Caco-2 (cell line): Measurements from ENCODE around the gene SLC22A17. TPM values are rescaled to one million over a fixed set of nuclear protein-coding genes. Genes with fewer than 3 reads are reported as not detected.
A peak's percentile ranks its signal among the peaks of the same experiment; 100 is the strongest.

Source experiments
- BruUV-seq: library from RNA; stranded (reverse); fragments of 400-500 nt; replicated peaks from 2 replicates; lab custom pipeline; 2021; lab: Mats Ljungman, UMichigan
- CTCF ChIA-PET: fragments of 300-600 bp; sonication (Branson Sonifier 250); formaldehyde crosslinking; loops from one replicate; lab custom pipeline; 2022; ENCODE audit warnings: antibody characterized with exemption; lab: Charles Lee
- POLR2A ChIA-PET: fragments of 300-600 bp; sonication (Branson Sonifier 250); formaldehyde crosslinking; loops from one replicate; lab custom pipeline; 2022; ENCODE audit warnings: antibody characterized with exemption; lab: Charles Lee
- DNase-seq, 2 experiments: peaks; one replicate each; pipeline versions ENCODE4 v3.0.0 to v3.0.0-alpha.2; 2020 to 2022
- H3K27me3 ChIP-seq: replicated peaks from 2 replicates; pipeline ENCODE4 v1.6.0; 2011; ENCODE audit warnings: low read length; ENCODE audit not compliant: control insufficient read depth, insufficient read depth
- H3K36me3 ChIP-seq: 2 replicates; pipeline ENCODE4 v1.5.1; 2011; ENCODE audit warnings: low read length; ENCODE audit not compliant: control insufficient read depth, insufficient read depth
- H3K4me1 ChIP-seq: fragments of 250-450 bp; sonication (Bioruptor Pico); 2 replicates; pipeline ENCODE4 v1.5.1; 2020; ENCODE audit warnings: mild to moderate bottlenecking
- H3K4me3 ChIP-seq: 2 replicates; pipeline ENCODE4 v1.5.1; 2011; ENCODE audit warnings: low read depth, mild to moderate bottlenecking, control low read depth, low read length
- H3K9me3 ChIP-seq: fragments of 250-450 bp; sonication (Bioruptor Pico); 2 replicates; pipeline ENCODE4 v1.5.1; 2020; ENCODE audit warnings: mild to moderate bottlenecking, moderate library complexity
- H3K27ac Mint-ChIP-seq: one replicate; pipeline ENCODE4 v1.8.0; 2022; ENCODE audit warnings: mixed read lengths; ENCODE audit not compliant: unreplicated experiment
- H3K27me3 Mint-ChIP-seq: one replicate; pipeline ENCODE4 v1.8.0; 2022; ENCODE audit warnings: mixed read lengths; ENCODE audit not compliant: insufficient read depth, unreplicated experiment
- H3K36me3 Mint-ChIP-seq: one replicate; pipeline ENCODE4 v1.8.0; 2022; ENCODE audit warnings: mild to moderate bottlenecking, mixed read lengths; ENCODE audit not compliant: insufficient read depth, unreplicated experiment
- H3K4me1 Mint-ChIP-seq: one replicate; pipeline ENCODE4 v1.8.0; 2022; ENCODE audit warnings: low read depth, mixed read lengths; ENCODE audit not compliant: unreplicated experiment
- H3K4me3 Mint-ChIP-seq: one replicate; pipeline ENCODE4 v1.8.0; 2022; ENCODE audit warnings: mild to moderate bottlenecking, moderate library complexity, mixed read lengths; ENCODE audit not compliant: unreplicated experiment
- H3K9me3 Mint-ChIP-seq: one replicate; pipeline ENCODE4 v1.8.0; 2022; ENCODE audit warnings: mixed read lengths; ENCODE audit not compliant: unreplicated experiment
- intact Hi-C: fragments of 100-400 bp; cut with micrococcal nuclease; formaldehyde crosslinking; loops from one replicate; pipeline ENCODE4 v1.10.0; 2022; ENCODE audit not compliant: unreplicated experiment
- total RNA-seq: library from RNA; stranded (reverse); gene quantifications from 2 replicates; pipeline ENCODE4 v1.2.3, GENCODE V29; 2022
- TF ChIP-seq, protein P1 (sequence below), 2 experiments: fragments of 200-600 bp in 1 of 2; IDR thresholded peaks; 1 replicate in 1 of 2; 2 replicates in 1 of 2; pipeline versions ENCODE4 v1.5.1 to v1.8.0; 2011 to 2022; ENCODE audit warnings: antibody characterized with exemption in 1 of 2, control low read depth in 1 of 2, inconsistent platforms in 1 of 2, low read depth in 1 of 2, low read length in 1 of 2, mild to moderate bottlenecking in 1 of 2, moderate library complexity in 1 of 2; ENCODE audit not compliant: insufficient read depth in 1 of 2, severe bottlenecking in 1 of 2, unreplicated experiment in 1 of 2

The SLC22A17 gene
- total RNA-seq, 1 experiment from 2014 or later, result 3.1 TPM

DNA sequence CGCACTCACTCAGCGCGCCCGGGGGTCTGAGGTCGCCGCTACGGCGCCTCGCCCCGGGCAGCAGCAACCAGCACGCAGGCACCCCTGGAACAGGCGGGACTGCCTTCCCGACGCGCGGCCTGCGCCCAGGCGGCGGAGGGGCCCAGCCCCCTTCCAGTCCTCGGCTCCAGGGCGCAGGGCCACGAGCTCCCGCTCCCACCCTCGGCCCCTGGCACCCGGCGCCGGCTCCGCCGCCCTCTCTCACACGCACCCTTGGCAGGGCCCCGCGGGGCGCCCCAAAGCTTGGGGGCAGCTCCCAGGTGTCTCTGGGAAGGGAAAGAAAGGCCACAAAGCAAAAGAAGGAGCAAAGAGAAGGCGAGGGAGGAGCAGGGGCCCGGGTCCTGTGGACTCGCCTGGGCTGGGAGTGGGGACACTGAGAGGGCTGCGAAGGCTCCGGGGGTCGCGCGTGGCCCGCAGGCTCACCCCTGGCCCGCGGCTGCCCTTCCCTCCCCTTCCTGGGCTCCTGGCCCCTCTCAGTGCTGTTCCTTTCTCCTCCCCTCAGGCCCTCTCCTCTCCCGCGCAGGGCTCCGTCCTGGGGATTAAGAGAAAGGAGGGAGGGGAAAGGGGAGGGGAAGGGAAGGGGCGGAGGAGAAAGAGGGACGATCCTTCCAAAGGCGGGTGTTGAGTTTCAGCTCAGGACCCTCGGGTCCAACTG lies 13.2 kb upstream of the SLC22A17 start:
- H3K27ac Mint-ChIP-seq, result no peak overlapping the region
- CTCF ChIA-PET, result no interaction called here

DNA sequence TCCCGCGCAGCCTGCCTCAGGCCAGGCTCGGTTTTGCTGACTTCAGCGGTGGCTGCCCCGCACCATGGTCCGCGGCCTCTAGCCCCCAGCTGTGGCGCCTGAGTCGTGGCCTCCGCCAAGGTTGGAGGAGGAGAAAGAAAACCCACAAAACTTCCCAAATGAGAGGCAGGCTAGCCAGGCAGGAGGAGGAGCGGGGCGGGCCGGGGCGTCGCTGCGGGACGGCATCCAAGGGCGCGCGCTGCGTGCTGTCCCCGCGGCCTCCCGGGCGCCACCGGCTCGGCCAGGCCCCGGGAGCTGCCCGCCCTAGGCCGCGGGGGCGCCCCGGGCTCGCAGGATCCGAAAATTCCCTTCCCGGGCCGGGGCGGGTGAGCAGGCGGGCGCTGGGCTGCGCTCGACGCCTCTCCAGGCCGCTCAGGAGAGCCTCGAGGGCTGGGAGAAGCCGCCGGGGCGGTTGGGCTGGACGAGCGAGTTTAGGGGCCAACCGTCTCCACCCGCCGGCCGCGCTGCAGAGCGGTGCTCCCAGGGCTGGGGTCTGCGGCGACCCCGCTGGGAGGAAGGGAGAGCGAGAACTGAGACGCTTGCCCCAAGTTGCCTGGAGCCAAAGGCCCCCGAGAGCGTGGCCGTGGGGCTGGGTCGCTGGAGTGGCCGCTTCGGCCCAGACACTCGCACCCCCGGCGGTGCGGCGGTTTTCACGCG lies 12.5 kb upstream of the SLC22A17 start, which contains the start of gene EFS:
TSS of gene EFS (minus strand) at position 137 of the 696 bp plus-strand sequence. CDS start 147 bp downstream, outside the sequence.
- Mint-ChIP-seq H3K4me3 (peak within 1 kb of the TSS; percentile 20), H3K27me3 (no peaks in the 10 kb centered on the region), H3K36me3 (peaks cover 6% of the 10 kb centered on the region), H3K9me3 (no peaks in the 10 kb centered on the region), H3K4me1 (no peaks in the 10 kb centered on the region), H3K27ac (no peak within 1 kb of the TSS)
- CTCF ChIA-PET, result no interaction called here
- POLR2A ChIA-PET, result no interaction called here
- H3K4me1 ChIP-seq, result no peaks in the 10 kb centered on the region
- DNase-seq, result no peak
- H3K4me3 ChIP-seq, result no peak within 1 kb of the TSS
- no peaks in the 10 kb centered on the region for H3K27me3 ChIP-seq
- no peaks in the 10 kb centered on the region for H3K9me3 ChIP-seq
- H3K36me3 ChIP-seq, result no peaks in the 10 kb centered on the region
- BruUV-seq, result no TSS peak
- TF ChIP-seq, protein P1, sequence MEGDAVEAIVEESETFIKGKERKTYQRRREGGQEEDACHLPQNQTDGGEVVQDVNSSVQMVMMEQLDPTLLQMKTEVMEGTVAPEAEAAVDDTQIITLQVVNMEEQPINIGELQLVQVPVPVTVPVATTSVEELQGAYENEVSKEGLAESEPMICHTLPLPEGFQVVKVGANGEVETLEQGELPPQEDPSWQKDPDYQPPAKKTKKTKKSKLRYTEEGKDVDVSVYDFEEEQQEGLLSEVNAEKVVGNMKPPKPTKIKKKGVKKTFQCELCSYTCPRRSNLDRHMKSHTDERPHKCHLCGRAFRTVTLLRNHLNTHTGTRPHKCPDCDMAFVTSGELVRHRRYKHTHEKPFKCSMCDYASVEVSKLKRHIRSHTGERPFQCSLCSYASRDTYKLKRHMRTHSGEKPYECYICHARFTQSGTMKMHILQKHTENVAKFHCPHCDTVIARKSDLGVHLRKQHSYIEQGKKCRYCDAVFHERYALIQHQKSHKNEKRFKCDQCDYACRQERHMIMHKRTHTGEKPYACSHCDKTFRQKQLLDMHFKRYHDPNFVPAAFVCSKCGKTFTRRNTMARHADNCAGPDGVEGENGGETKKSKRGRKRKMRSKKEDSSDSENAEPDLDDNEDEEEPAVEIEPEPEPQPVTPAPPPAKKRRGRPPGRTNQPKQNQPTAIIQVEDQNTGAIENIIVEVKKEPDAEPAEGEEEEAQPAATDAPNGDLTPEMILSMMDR (IDR thresholded peaks at IDR 0.05; ENCODE audit: insufficient read depth in 1 of 2, low read depth in 1 of 2, low read length in 1 of 2, severe bottlenecking in 1 of 2, unreplicated experiment in 1 of 2), result no peak
- intact Hi-C loops, result no loop called here

More for the DNA sequence above, 13.2 kb upstream of the SLC22A17 start:
- POLR2A ChIA-PET, result no interaction called here
- intact Hi-C loops, result no loop called here
- no peaks in the 10 kb centered on the region for H3K27me3 Mint-ChIP-seq
- no peak overlapping the region for H3K4me3 ChIP-seq
- no peaks in the 10 kb centered on the region for H3K27me3 ChIP-seq
- no peak for DNase-seq
- H3K9me3 Mint-ChIP-seq, result no peaks in the 10 kb centered on the region
- no peaks in the 10 kb centered on the region for H3K9me3 ChIP-seq
- no TSS peak for BruUV-seq
- H3K4me1 Mint-ChIP-seq, result no peaks in the 10 kb centered on the region
- no peaks in the 10 kb centered on the region for H3K4me1 ChIP-seq
- H3K4me3 Mint-ChIP-seq, result no peak overlapping the region
- H3K36me3 ChIP-seq, result no peaks in the 10 kb centered on the region
- peaks cover 6% of the 10 kb centered on the region for H3K36me3 Mint-ChIP-seq
- TF ChIP-seq, protein P1 (IDR thresholded peaks at IDR 0.05; ENCODE audit: insufficient read depth in 1 of 2, low read depth in 1 of 2, low read length in 1 of 2, severe bottlenecking in 1 of 2, unreplicated experiment in 1 of 2), result no peak

DNA sequence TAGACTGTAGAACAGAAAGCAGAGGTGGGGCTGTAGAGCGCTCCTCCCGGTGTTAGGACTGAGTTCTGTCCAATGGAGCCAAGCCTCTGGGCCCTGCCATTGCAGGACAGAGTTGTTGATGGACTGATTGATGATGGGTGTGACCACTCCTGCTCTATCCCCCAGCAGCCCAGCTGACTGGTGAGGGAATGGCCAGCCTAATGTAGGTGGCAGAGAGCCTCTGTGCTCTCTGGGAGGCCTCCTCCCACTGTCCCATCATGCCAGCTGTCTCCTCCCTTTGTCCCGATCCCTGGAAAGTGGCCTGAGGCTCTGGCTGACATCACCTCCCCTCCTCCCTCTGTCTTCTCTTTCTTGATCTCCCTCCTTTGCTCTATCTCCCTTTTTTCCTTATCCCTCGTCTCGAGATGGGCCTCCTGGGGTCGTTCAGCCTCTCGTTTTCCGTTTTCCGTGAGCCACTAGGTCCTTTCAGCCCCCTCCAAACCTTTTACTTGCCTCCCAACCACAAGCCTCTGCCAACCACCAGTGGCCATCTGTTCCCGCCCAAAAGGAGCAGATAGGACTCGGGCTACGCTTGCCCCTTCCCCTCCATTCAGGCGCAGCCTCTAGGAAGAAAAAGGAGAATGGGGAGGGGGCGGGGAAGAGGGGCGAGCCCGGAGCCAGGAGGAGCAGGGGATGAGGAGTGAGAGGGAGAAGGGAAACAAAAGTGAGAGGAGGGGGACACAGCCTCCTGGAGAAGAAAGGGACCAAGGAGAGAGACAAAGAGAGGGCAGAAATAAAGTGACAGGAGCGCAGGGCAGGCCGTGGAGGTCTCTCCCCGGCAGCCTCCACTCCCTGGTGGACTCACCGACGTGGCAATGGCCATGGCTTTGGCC lies 11.7 kb upstream of the SLC22A17 start:
- intact Hi-C loops, result no loop called here
- no TSS peak for BruUV-seq
- TF ChIP-seq, protein P1 (IDR thresholded peaks at IDR 0.05; ENCODE audit: insufficient read depth in 1 of 2, low read depth in 1 of 2, low read length in 1 of 2, severe bottlenecking in 1 of 2, unreplicated experiment in 1 of 2), result no peak
- Mint-ChIP-seq H3K27ac (no peak overlapping the region), H3K4me1 (no peaks in the 10 kb centered on the region), H3K36me3 (peaks cover 6% of the 10 kb centered on the region), H3K9me3 (no peaks in the 10 kb centered on the region), H3K27me3 (no peaks in the 10 kb centered on the region), H3K4me3 (peak overlapping the region; percentile 20)
- Histone ChIP-seq H3K36me3 (no peaks in the 10 kb centered on the region), H3K4me1 (no peaks in the 10 kb centered on the region), H3K4me3 (no peak overlapping the region), H3K27me3 (no peaks in the 10 kb centered on the region), H3K9me3 (no peaks in the 10 kb centered on the region)
- POLR2A ChIA-PET, result no interaction called here
- DNase-seq, result peak in 1 of 2 experiments; percentile 23
- CTCF ChIA-PET, result no interaction called here
